B cell (primary cell): ENCODE results near the gene PPP1R16B. TPM values are rescaled to one million over a fixed set of nuclear protein-coding genes. Genes with fewer than 3 reads are reported as not detected.

Experiments used
- ATAC-seq: fragments of 200-7000 bp; cut with Tn5 transposase; one replicate; pipeline ENCODE4 v1.10.0; 2021; ENCODE audit warnings: low read depth, mild to moderate bottlenecking, moderate number of reproducible peaks, moderate library complexity
- CTCF ChIA-PET: fragments of 350-600 bp; sonication (Branson Sonifier 250); formaldehyde crosslinking; loops from one replicate; lab custom pipeline; 2021; ENCODE audit warnings: antibody characterized with exemption, inconsistent platforms; lab: Charles Lee
- POLR2A ChIA-PET: fragments of 350-600 bp; sonication (Branson Sonifier 250); formaldehyde crosslinking; loops from one replicate; lab custom pipeline; 2021; ENCODE audit warnings: antibody characterized with exemption; lab: Charles Lee
- DNase-seq: peaks from one replicate; pipeline ENCODE4 v3.0.0; 2013
- H2AFZ ChIP-seq: 2 replicates; pipeline ENCODE4 v1.6.1; 2012; ENCODE audit warnings: mild to moderate bottlenecking, low read depth, low read length; ENCODE audit not compliant: insufficient read depth, poor library complexity, severe bottlenecking
- H3K27ac ChIP-seq, 2 donors: 1 replicate in 1 of 2; 2 replicates in 1 of 2; pipeline ENCODE4 v1.5.1; 2012 to 2013; ENCODE audit warnings: low read length in 2 of 2, mild to moderate bottlenecking in 2 of 2, moderate library complexity in 1 of 2
- H3K27me3 ChIP-seq, 4 experiments: fragments of 200-600 bp in 1 of 4; sonication (generic) in 1 of 4; replicated peaks in 1 of 4; 1 replicate in 2 of 4; 2 replicates in 2 of 4; pipeline versions ENCODE4 v1.6.1 to v1.7.0; 2013 to 2016; ENCODE audit warnings: low read length in 3 of 4, mild to moderate bottlenecking in 2 of 4, mixed read lengths in 1 of 4, moderate library complexity in 1 of 4; ENCODE audit not compliant: insufficient read depth in 4 of 4, control insufficient read depth in 3 of 4; ENCODE audit errors: control extremely low read depth in 1 of 4
- H3K36me3 ChIP-seq, 2 experiments: replicated peaks in 1 of 2; 1 replicate in 1 of 2; 2 replicates in 1 of 2; pipeline versions ENCODE4 v1.6.1 to v1.7.1; 2013; ENCODE audit warnings: low read length in 1 of 2; ENCODE audit not compliant: insufficient read depth in 2 of 2, control insufficient read depth in 1 of 2; ENCODE audit errors: control extremely low read depth in 1 of 2, extremely low read depth in 1 of 2
- H3K4me1 ChIP-seq, 2 donors: fragments of 200-600 bp in 1 of 2; sonication (generic) in 1 of 2; 1 replicate in 1 of 2; 2 replicates in 1 of 2; pipeline versions ENCODE4 v1.5.1 to v1.6.1; 2013 to 2017; ENCODE audit warnings: low read length in 2 of 2; ENCODE audit not compliant: control insufficient read depth in 2 of 2, insufficient read depth in 2 of 2
- H3K4me2 ChIP-seq: replicated peaks from 2 replicates; pipeline ENCODE3; 2012; ENCODE audit warnings: mild to moderate bottlenecking, low read depth, low read length; ENCODE audit not compliant: poor library complexity, severe bottlenecking
- H3K4me3 ChIP-seq, 5 experiments: fragments of 200-600 bp in 1 of 5; sonication (generic) in 1 of 5; 1 replicate in 3 of 5; 2 replicates in 2 of 5; pipeline versions ENCODE4 v1.5.1 to v1.7.0; 2011 to 2016; ENCODE audit warnings: low read length in 4 of 5, mild to moderate bottlenecking in 4 of 5, low read depth in 2 of 5, control low read depth in 1 of 5, moderate library complexity in 1 of 5; ENCODE audit not compliant: insufficient read depth in 1 of 5; ENCODE audit errors: control extremely low read depth in 1 of 5, extremely low read depth in 1 of 5
- H3K79me2 ChIP-seq: fragments of 200-600 bp; sonication (generic); one replicate; pipeline ENCODE4 v1.6.0; 2016; ENCODE audit warnings: low read length; ENCODE audit not compliant: control insufficient read depth, insufficient read depth
- H3K9ac ChIP-seq: fragments of 200-600 bp; sonication (generic); 2 replicates; pipeline ENCODE4 v1.6.1; 2017; ENCODE audit warnings: mild to moderate bottlenecking, low read length, moderate library complexity
- H3K9me3 ChIP-seq, 3 donors: one replicate each; pipeline versions ENCODE4 v1.6.1 to v1.7.1; 2013; ENCODE audit warnings: low read length in 2 of 3; ENCODE audit not compliant: control insufficient read depth in 2 of 3, insufficient read depth in 1 of 3; ENCODE audit errors: control extremely low read depth in 1 of 3
- H4K20me1 ChIP-seq: 2 replicates; pipeline ENCODE4 v1.6.0; 2012; ENCODE audit warnings: mild to moderate bottlenecking, low read length; ENCODE audit not compliant: insufficient read depth, control insufficient read depth, poor library complexity, severe bottlenecking
- H3K27ac Mint-ChIP-seq: one replicate; pipeline ENCODE4 v1.8.0; 2021; ENCODE audit warnings: mixed read lengths
- H3K27me3 Mint-ChIP-seq: one replicate; pipeline ENCODE4 v1.8.0; 2021; ENCODE audit warnings: mixed read lengths
- H3K4me1 Mint-ChIP-seq: one replicate; pipeline ENCODE4 v1.8.0; 2021; ENCODE audit warnings: mixed read lengths
- H3K4me3 Mint-ChIP-seq: one replicate; pipeline ENCODE4 v1.8.0; 2021; ENCODE audit warnings: mixed read lengths
- H3K9me3 Mint-ChIP-seq: one replicate; pipeline ENCODE4 v1.8.0; 2022; ENCODE audit warnings: mixed read lengths; ENCODE audit not compliant: insufficient read depth
- CTCF ChIP-seq: fragments of 200-600 bp; IDR thresholded peaks from one replicate; pipeline ENCODE4 v1.8.0; 2022; ENCODE audit warnings: antibody characterized with exemption, mild to moderate bottlenecking
- EZH2 ChIP-seq: IDR thresholded peaks from 2 replicates; pipeline ENCODE4 v1.6.1; 2012; ENCODE audit warnings: borderline replicate concordance, low read depth, mild to moderate bottlenecking, moderate library complexity, low read length; ENCODE audit not compliant: insufficient read depth, poor library complexity, severe bottlenecking
- WGBS: methylation state at CpG from one replicate; pipeline ENCODE4 v1.1.5; 2013; ENCODE audit warnings: missing lambda C conversion rate; ENCODE audit not compliant: insufficient coverage; 5-methylcytosine and 5-hydroxymethylcytosine counted together
- intact Hi-C: fragments of 100-400 bp; cut with micrococcal nuclease; formaldehyde crosslinking; loops from one replicate; pipeline ENCODE4 v1.10.0; 2022
- polyA plus RNA-seq: library from polyadenylated mRNA; depleted of rRNA; stranded (reverse); fragments of >200 nt; gene quantifications from 2 replicates; pipeline ENCODE4 v1.2.3, GENCODE V29; 2012
- total RNA-seq, 2 donors: library from RNA; stranded (reverse); fragments of 120-200 nt in 1 of 2; gene quantifications; 1 replicate in 1 of 2; 2 replicates in 1 of 2; pipeline versions ENCODE4 v1.2.3 to v1.2.4, GENCODE V29; 2013 to 2022

PPP1R16B gene
- total and polyA plus RNA-seq, 2 donors (not counting 1 experiment from before 2014, with no cell fraction given), result 58.8 to 108 TPM

DNA sequence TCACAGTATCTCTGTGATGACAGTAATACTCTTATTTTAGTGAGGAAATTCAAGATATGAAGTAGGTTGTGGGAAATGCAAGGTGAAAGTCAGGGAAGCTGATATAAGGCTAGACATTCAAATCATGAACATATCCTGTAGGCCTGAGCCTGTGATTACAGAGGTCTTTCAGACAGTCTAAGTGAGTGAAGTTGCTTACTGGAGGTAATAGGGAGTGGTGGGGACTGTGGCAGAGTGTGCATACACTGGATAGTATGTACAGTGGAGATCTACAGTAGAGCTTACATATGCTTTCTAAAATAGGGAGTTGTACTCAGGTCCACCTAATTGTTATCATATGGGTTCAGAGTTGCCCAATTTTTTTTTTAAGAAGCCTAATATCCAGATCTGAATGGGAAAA lies 159.8 kb downstream of the PPP1R16B start:
- no peaks in the 10 kb centered on the region for H3K27me3 ChIP-seq
- H3K9me3 ChIP-seq, result no peaks in the 10 kb centered on the region
- ATAC-seq (no peak), DNase-seq (no peak)
- H3K4me1 ChIP-seq, result peaks cover 14% of the 10 kb centered on the region in 2 donors
- Mint-ChIP-seq H3K27me3 (no peaks in the 10 kb centered on the region), H3K9me3 (no peaks in the 10 kb centered on the region), H3K4me1 (peaks cover 20% of the 10 kb centered on the region), H3K4me3 (no peak overlapping the region), H3K27ac (no peak overlapping the region)
- H3K27ac ChIP-seq, result no peak overlapping the region
- peaks cover 30% of the 10 kb centered on the region for H3K79me2 ChIP-seq
- H3K36me3 ChIP-seq, result peaks cover 4 to 15% of the 10 kb centered on the region in 2 experiments
- H3K4me3 ChIP-seq, result no peak overlapping the region
- POLR2A ChIA-PET, result no interaction called here
- no peak overlapping the region for H3K4me2 ChIP-seq
- CTCF ChIA-PET, result interaction anchor here (0.9 kb wide), 1 partner anchor 43 kb away, joined by 3 read pairs; no protein-coding TSS in a partner anchor
- H2AFZ ChIP-seq, result no peak overlapping the region
- intact Hi-C loops, result loop anchor here (10.0 kb wide), 1 partner anchor 1270 kb away; the partner anchor contains the start of gene CTNNBL1
- TF ChIP-seq EZH2 (no peak), CTCF (no peak)
- H3K9ac ChIP-seq, result no peak overlapping the region
- H4K20me1 ChIP-seq, result no peaks in the 10 kb centered on the region

- intact Hi-C loops, result loop anchor here (10.0 kb wide), 1 partner anchor 1273 kb away; the partner anchor contains the start of gene CTNNBL1
- no peak overlapping the region for H3K9ac ChIP-seq
- peaks cover 4% of the 10 kb centered on the region for H3K4me1 Mint-ChIP-seq
- no peak overlapping the region for H2AFZ ChIP-seq
- TF ChIP-seq EZH2, result no peak
- TF ChIP-seq CTCF, result no peak
- DNase-seq (no peak), ATAC-seq (no peak)
- H3K9me3 Mint-ChIP-seq, result no peaks in the 10 kb centered on the region
- H3K27me3 Mint-ChIP-seq, result no peaks in the 10 kb centered on the region
- no peaks in the 10 kb centered on the region for H4K20me1 ChIP-seq
- H3K27ac Mint-ChIP-seq, result no peak overlapping the region
- H3K27ac ChIP-seq, result no peak overlapping the region
- peaks cover 1 to 2% of the 10 kb centered on the region in 2 donors for H3K4me1 ChIP-seq
- peaks cover 30% of the 10 kb centered on the region for H3K79me2 ChIP-seq
- CTCF ChIA-PET, result no interaction called here
- H3K4me2 ChIP-seq, result no peak overlapping the region
- WGBS, result 100% methylated on average over 6 of the region's 6 CpGs
- H3K9me3 ChIP-seq, result no peaks in the 10 kb centered on the region
- POLR2A ChIA-PET, result no interaction called here
- no peak overlapping the region for H3K4me3 Mint-ChIP-seq
- no peaks in the 10 kb centered on the region for H3K27me3 ChIP-seq
- H3K4me3 ChIP-seq, result no peak overlapping the region
- H3K36me3 ChIP-seq, result peaks cover 4 to 26% of the 10 kb centered on the region in 2 experiments
Observed at GRCh38 chr20:38968090-38968489, 162.6 kb downstream of the PPP1R16B start.
